Fibroblast of lung (primary cell): ENCODE results near the gene TOR2A.

ENCODE experiments used
- CTCF ChIP-seq, 2 donors: IDR thresholded peaks in 1 of 2; conservative IDR thresholded peaks in 1 of 2; 1 replicate in 1 of 2; 2 replicates in 1 of 2; pipeline ENCODE4 v1.5.1; 2011 to 2012; ENCODE audit warnings: low read length in 2 of 2, control low read depth in 1 of 2, inconsistent platforms in 1 of 2, low read depth in 1 of 2, mild to moderate bottlenecking in 1 of 2
- EZH2 ChIP-seq: IDR thresholded peaks from 2 replicates; pipeline ENCODE4 v1.5.1; 2012; ENCODE audit warnings: low read length, control low read depth, mild to moderate bottlenecking; ENCODE audit errors: missing control alignments

GRCh38 chr9:127768698-127769097 lies 33.6 kb upstream of the TOR2A start:
- no peak for TF ChIP-seq CTCF (conservative IDR thresholded peaks at IDR 0.05 in 1 of 2, IDR thresholded peaks at IDR 0.05 in 1 of 2; ENCODE audit: low read depth in 1 of 2, low read length in 2 of 2)
- no peak for TF ChIP-seq EZH2
